Measurements from ENCODE around the gene FSCN2. TPM values are rescaled to one million over a fixed set of nuclear protein-coding genes. Genes with fewer than 3 reads are reported as not detected.

The FSCN2 gene
- total RNA-seq, 2 donors from 2014 or later, result 1.0 to 2.2 TPM

DNA sequence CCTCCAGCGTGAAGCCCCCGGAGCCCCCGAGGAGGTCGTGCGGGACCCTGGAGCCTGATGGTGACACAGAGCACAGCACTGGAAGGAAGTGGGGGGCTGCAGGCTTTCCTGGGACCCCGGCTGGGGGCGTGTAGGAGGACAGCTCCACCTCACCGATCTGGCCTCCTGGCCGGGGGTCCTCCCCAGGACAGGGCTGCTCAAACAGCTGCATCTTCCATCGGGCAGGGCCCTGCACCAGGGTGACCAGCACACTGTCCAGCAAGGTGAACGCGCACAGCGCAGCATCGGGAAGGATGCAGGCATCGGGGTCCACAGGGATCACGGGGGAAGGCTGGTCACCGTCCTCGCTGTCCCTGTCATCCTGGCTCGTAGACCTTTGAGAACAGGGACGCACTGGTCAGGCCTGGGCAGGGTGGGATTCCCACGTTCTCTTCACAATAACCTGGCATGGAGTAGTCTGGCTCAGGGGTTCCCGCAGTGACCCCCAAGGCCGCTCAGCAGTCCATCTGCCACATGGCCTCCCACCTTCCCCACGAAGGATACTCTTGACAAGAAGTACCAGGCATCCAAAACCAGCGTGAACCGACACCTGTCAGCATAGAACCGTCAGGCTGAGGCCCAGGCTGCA is 22.8 kb downstream of the FSCN2 start:
- TF ChIP-seq, protein P1, sequence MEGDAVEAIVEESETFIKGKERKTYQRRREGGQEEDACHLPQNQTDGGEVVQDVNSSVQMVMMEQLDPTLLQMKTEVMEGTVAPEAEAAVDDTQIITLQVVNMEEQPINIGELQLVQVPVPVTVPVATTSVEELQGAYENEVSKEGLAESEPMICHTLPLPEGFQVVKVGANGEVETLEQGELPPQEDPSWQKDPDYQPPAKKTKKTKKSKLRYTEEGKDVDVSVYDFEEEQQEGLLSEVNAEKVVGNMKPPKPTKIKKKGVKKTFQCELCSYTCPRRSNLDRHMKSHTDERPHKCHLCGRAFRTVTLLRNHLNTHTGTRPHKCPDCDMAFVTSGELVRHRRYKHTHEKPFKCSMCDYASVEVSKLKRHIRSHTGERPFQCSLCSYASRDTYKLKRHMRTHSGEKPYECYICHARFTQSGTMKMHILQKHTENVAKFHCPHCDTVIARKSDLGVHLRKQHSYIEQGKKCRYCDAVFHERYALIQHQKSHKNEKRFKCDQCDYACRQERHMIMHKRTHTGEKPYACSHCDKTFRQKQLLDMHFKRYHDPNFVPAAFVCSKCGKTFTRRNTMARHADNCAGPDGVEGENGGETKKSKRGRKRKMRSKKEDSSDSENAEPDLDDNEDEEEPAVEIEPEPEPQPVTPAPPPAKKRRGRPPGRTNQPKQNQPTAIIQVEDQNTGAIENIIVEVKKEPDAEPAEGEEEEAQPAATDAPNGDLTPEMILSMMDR (IDR thresholded peaks at IDR 0.05), result no peak
- DNase-seq, result no peak
- Histone ChIP-seq H3K4me3 (peak overlapping the region; percentile 92), H3K9ac (ENCODE audit: low read depth in 2 of 2, low read length in 2 of 2) (peak overlapping the region; percentile 85), H3K27me3 (no peaks in the 10 kb centered on the region), H3K36me3 (peaks cover 8% of the 10 kb centered on the region), H3K9me3 (no peaks in the 10 kb centered on the region), H3K4me1 (peaks cover 15% of the 10 kb centered on the region), H3K27ac (no peak overlapping the region)
- intact Hi-C loops (cut with DNase I), result no loop called here

DNA sequence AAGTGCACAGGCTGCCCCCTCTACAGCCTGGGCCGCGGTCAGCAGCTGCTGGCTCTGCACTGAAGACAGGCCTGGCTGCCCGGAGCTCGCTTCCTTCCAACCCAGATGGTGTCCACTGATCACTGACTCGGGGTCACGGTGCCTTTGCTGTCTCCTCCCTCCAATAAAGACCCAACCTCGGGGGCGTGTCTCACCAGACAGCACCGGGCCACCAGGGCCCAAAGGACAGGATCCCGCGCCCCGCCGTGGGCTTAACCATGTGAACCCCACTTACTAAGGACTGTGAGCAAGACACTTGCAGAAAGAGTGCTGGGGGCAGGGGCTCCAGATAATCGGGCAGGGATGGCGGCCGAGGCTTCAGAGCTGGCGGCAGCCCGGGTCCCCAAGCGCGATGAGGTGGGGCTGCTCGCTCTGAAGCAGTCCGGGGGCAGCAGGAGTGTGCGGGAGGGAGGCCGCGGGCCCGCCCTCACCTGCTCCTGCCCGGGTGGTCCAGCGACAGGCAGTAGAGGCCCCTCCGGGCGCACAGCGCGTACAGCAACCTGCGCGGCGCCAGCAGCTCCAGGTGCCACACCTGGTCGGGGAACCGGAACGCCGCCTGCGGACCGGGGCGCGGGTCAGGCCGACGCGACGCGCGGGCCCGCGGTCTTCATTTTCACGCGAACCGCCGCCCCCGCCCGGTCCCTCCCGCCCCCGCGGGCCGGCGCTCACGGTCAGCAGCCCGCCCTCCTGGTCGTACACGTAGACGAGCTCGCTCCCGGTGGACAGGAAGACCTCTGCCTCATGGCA is 23.5 kb downstream of the FSCN2 start:
- H3K4me3 ChIP-seq, result peak overlapping the region; percentile 92
- DNase-seq, result peak; percentile 58
- H3K4me1 ChIP-seq, result peaks cover 15% of the 10 kb centered on the region
- no peaks in the 10 kb centered on the region for H3K27me3 ChIP-seq
- H3K9me3 ChIP-seq, result no peaks in the 10 kb centered on the region
- H3K27ac ChIP-seq, result peak overlapping the region; percentile 94
- H3K9ac ChIP-seq (ENCODE audit: low read depth in 2 of 2, low read length in 2 of 2), result peak overlapping the region; percentile 85
- H3K36me3 ChIP-seq, result peaks cover 6% of the 10 kb centered on the region
- TF ChIP-seq, protein P1 (IDR thresholded peaks at IDR 0.05), result no peak
- intact Hi-C loops (cut with DNase I), result no loop called here

DNA sequence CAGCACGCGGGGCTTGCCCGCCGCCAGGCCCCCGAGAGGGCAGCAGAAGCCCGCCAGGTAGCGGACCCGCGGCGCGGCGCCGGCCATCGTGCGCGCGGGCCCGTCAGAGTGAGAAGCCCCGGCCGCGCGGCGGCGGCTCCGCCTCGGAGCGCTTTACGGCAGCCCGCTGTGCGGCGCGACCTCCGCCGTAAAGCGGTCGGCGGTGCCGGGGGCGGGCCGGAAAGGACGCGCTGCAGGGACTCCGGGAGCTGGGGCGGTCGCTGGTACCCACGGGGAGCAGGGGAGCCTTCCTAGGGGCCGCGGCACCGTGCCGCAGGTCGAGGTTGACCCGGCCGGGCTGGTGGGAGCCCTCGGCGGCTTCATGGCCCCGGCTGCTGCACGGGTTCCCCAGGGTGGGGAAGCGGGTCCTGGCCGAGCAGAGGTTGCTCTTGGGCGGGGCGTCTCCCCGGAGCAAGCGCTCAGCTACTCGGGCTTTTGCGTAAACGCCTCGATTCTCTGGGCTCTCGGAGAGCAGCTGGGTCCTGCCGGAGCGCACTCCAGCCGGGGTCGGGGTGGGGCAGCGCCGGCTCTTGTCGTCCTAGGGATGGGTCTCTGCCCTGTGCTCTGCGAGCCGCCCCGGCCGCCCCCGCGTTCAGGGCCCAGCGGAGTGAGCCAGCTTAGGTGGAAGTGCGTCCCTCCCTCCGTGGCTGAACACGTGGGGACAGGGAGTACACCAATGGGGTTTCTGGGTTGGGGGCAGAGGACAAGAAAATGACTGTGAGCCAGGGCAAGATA is 24.3 kb downstream of the FSCN2 start, which contains the start of gene FAAP100:
TSS of gene FAAP100 (minus strand) at position 110 of the 774 bp plus-strand sequence. CDS start at position 87, 23 bp downstream.
- H3K4me1 ChIP-seq, result peaks cover 15% of the 10 kb centered on the region
- no peaks in the 10 kb centered on the region for H3K27me3 ChIP-seq
- H3K9me3 ChIP-seq, result no peaks in the 10 kb centered on the region
- peak within 1 kb of the TSS; percentile 92 for H3K4me3 ChIP-seq
- peak; percentile 73 for DNase-seq
- H3K27ac ChIP-seq, result peak within 1 kb of the TSS; percentile 94
- no peaks in the 10 kb centered on the region for H3K36me3 ChIP-seq
- TF ChIP-seq, protein P1 (IDR thresholded peaks at IDR 0.05), result no peak
- H3K9ac ChIP-seq (ENCODE audit: low read depth in 2 of 2, low read length in 2 of 2), result peak within 1 kb of the TSS; percentile 85 to 90
- intact Hi-C loops (cut with DNase I), result no loop called here

DNA sequence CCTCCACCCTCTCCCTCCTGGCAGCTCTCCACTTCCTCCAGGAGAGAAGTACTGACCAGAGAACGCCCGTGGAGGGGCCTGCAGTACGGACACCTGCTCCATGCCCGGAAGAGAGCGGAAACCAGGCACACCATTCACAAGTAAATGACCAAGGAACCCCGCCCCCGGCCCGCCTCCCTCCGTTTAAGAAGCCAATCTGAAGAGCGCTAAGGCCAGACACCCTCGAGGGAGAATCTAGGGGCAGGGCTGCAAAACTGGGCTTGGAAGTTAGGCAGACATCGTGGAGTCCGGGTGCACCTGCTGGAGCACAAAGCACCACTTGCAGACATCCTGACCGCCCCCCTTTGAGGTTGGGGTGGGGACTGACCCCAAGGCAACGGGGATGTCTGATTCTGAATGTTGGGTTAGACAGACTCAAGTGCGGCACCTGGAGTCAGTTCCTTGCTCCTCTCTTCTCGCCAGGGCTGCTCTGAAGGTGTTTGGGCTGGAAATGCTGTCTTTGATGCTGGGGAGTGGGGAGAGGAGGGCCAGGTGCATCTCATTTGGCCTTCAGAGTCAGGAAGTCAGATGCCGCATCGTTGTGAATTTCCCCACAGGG is 24.9 kb downstream of the FSCN2 start:
- DNase-seq, result peak; percentile 83
- H3K27ac ChIP-seq, result peak overlapping the region; percentile 94
- intact Hi-C loops (cut with DNase I), result no loop called here
- H3K27me3 ChIP-seq, result no peaks in the 10 kb centered on the region
- no peaks in the 10 kb centered on the region for H3K36me3 ChIP-seq
- no peaks in the 10 kb centered on the region for H3K9me3 ChIP-seq
- H3K4me1 ChIP-seq, result peaks cover 15% of the 10 kb centered on the region
- TF ChIP-seq, protein P1 (IDR thresholded peaks at IDR 0.05), result no peak
- H3K9ac ChIP-seq (ENCODE audit: low read depth in 2 of 2, low read length in 2 of 2), result peak overlapping the region; percentile 70 to 90
- H3K4me3 ChIP-seq, result peak overlapping the region; percentile 92

Measured in colonic mucosa (tissue), 4 donors.